K562 (cell line): ENCODE results near the gene OR51B2. TPM values are rescaled to one million over a fixed set of nuclear protein-coding genes. Genes with fewer than 3 reads are reported as not detected.

Source experiments
- BCL6 ChIP-seq: fragments of 250-450 bp; sonication (Bioruptor Pico); IDR thresholded peaks from 2 replicates; pipeline ENCODE4 v1.4.0; 2020
- CGGBP1 ChIP-seq: fragments of 250-450 bp; sonication (Bioruptor Pico); IDR thresholded peaks from 2 replicates; pipeline ENCODE4 v1.9.0; 2021; ENCODE audit warnings: mild to moderate bottlenecking
- CHD2 ChIP-seq: IDR thresholded peaks from 2 replicates; pipeline ENCODE4 v1.6.1; 2011; ENCODE audit warnings: low read depth, low read length
- ELK1 ChIP-seq: sonication (generic); formaldehyde crosslinking; IDR thresholded peaks from 2 replicates; pipeline ENCODE4 v1.8.1; 2022; ENCODE audit warnings: missing genetic modification reagents
- ETV6 ChIP-seq, 3 experiments: fragments of 150-350 bp in 1 of 3; sonication (generic) in 1 of 3; formaldehyde crosslinking in 1 of 3; IDR thresholded peaks; 2 replicates each; pipeline versions ENCODE4 v1.6.1 to v1.8.0; 2014 to 2022; ENCODE audit warnings: borderline replicate concordance in 2 of 3, low read depth in 2 of 3, antibody characterized with exemption in 1 of 3, low read length in 1 of 3, mild to moderate bottlenecking in 1 of 3, missing genetic modification reagents in 1 of 3
- HINFP ChIP-seq: fragments of 450-650 bp; conservative IDR thresholded peaks from 2 replicates; pipeline ENCODE4 v1.6.1; 2016; ENCODE audit warnings: missing genetic modification characterization, low read depth, mild to moderate bottlenecking, control low read depth, missing compliant biosample characterization
- KLF13 ChIP-seq: fragments of 450-650 bp; IDR thresholded peaks from 2 replicates; pipeline ENCODE4 v1.6.1; 2016; ENCODE audit warnings: missing genetic modification characterization, low read depth, mild to moderate bottlenecking, missing compliant biosample characterization, moderate library complexity, borderline replicate concordance
- MAFF ChIP-seq: IDR thresholded peaks from 2 replicates; pipeline ENCODE4 v1.6.1; 2012; ENCODE audit warnings: low read length, improper control_type of control experiment
- MAFK ChIP-seq: IDR thresholded peaks from 2 replicates; pipeline ENCODE4 v1.6.1; 2011; ENCODE audit warnings: low read length, improper control_type of control experiment
- PKNOX1 ChIP-seq: fragments of 450-650 bp; IDR thresholded peaks from 2 replicates; pipeline ENCODE4 v1.6.1; 2016
- RBM17 ChIP-seq: fragments of 200-400 bp; formaldehyde crosslinking; IDR thresholded peaks from 2 replicates; pipeline ENCODE4 v1.6.1; 2017; ENCODE audit warnings: low read depth, mild to moderate bottlenecking, low read length, borderline replicate concordance
- RBM34 ChIP-seq: fragments of 200-400 bp; formaldehyde crosslinking; IDR thresholded peaks from 2 replicates; pipeline ENCODE4 v1.6.1; 2018; ENCODE audit warnings: low read length, borderline replicate concordance; ENCODE audit not compliant: insufficient read depth
- SAFB ChIP-seq: fragments of 200-400 bp; formaldehyde crosslinking; IDR thresholded peaks from 2 replicates; pipeline ENCODE4 v1.6.1; 2017; ENCODE audit warnings: low read depth, low read length, borderline replicate concordance
- SP1 ChIP-seq: sonication (generic); formaldehyde crosslinking; IDR thresholded peaks from 2 replicates; pipeline ENCODE4 v1.8.1; 2022; ENCODE audit warnings: mild to moderate bottlenecking, missing genetic modification reagents
- TSHZ1 ChIP-seq: fragments of 250-450 bp; sonication (Bioruptor Pico); IDR thresholded peaks from 2 replicates; pipeline ENCODE4 v1.4.0; 2020; ENCODE audit warnings: mild to moderate bottlenecking, moderate library complexity
- ZEB2 ChIP-seq: fragments of 450-650 bp; IDR thresholded peaks from 2 replicates; pipeline ENCODE4 v1.6.1; 2016
- ZFP30 ChIP-seq: fragments of 250-450 bp; sonication (Bioruptor Pico); IDR thresholded peaks from 2 replicates; pipeline ENCODE4 v1.8.0; 2022; ENCODE audit warnings: moderate library complexity, mild to moderate bottlenecking, inconsistent platforms, borderline replicate concordance
- ZNF121 ChIP-seq: sonication (generic); formaldehyde crosslinking; conservative IDR thresholded peaks from 2 replicates; pipeline ENCODE4 v1.8.0; 2022; ENCODE audit warnings: missing genetic modification reagents
- ZNF436 ChIP-seq: fragments of 250-450, 450-650 bp; sonication (Bioruptor Pico); formaldehyde crosslinking; IDR thresholded peaks from 2 replicates; pipeline ENCODE4 v1.7.0; 2020; ENCODE audit warnings: mild to moderate bottlenecking
- ZNF644 ChIP-seq: fragments of 200-800 bp; sonication (Bioruptor generic); IDR thresholded peaks from 2 replicates; pipeline ENCODE4 v1.6.1; 2016; ENCODE audit warnings: low read depth, missing genetic modification characterization, missing compliant biosample characterization
- polyA plus RNA-seq, 8 experiments: library from polyadenylated mRNA; depleted of rRNA in 4 of 8; stranded (reverse) in 5 of 8; unstranded in 3 of 8; fragments of >200 nt; fragmentation: Nextera tagmentation in 2 of 8; fragmentation: Illumina TruSeq in 1 of 8; extraction: Ambion mirVana in 2 of 8; extraction: Trizol in 1 of 8; gene quantifications; 2 replicates each; pipeline versions ENCODE4 v1.2.1 to v1.2.3, GENCODE V29; 2011 to 2014; ENCODE audit warnings: inconsistent platforms in 1 of 8, missing spikeins in 1 of 8
- total RNA-seq, 7 experiments: library from RNA; depleted of rRNA in 6 of 7; stranded (reverse); fragments of >200 nt in 6 of 7; fragmentation: Illumina TruSeq in 2 of 7; extraction: Trizol in 2 of 7; gene quantifications; 2 replicates each; pipeline versions ENCODE4 v1.2.1 to v1.2.3, GENCODE V29; 2011 to 2021; ENCODE audit warnings: low replicate concordance in 1 of 7

The OR51B2 gene
- total and polyA plus RNA-seq, 9 of the 15 experiments (the other 6 are each of a cell fraction or from before 2014, with no cell fraction given): 0.38 to 6.6 (median 4.0) TPM

GRCh38 chr11:5275369-5276110, 48.6 kb downstream of the OR51B2 start (continued):
- TF ChIP-seq PKNOX1 (no peak), SAFB (no peak), ZNF121 (CRISPR knock-in tag) (no peak), ZFP30 (CRISPR knock-in tag) (no peak), ETV6 (IDR thresholded peaks at IDR 0.05; ENCODE audit: borderline replicate concordance in 1 of 2, low read depth in 2 of 2, low read length in 1 of 2) (no peak), ETV6 (CRISPR knock-in tag; IDR thresholded peaks at IDR 0.05; ENCODE audit: borderline replicate concordance) (no peak), MAFK (no peak; the same call in 1 of the 2 replicates), ELK1 (CRISPR knock-in tag) (no peak), CGGBP1 (no peak), ZEB2 (peak; percentile 29; the same call in 1 of the 2 replicates), SP1 (peak; percentile 23; the same call in 1 of the 2 replicates), BCL6 (no peak), ZNF644 (tag) (peak; percentile 29; the same call in 1 of the 2 replicates), TSHZ1 (CRISPR knock-in tag) (no peak), RBM34 (no peak), HINFP (no peak), KLF13 (tag) (no peak), RBM17 (no peak), ZNF436 (CRISPR knock-in tag) (no peak), MAFF (no peak), CHD2 (no peak)
